ENCODE results near the gene TMEM106C. TPM values are rescaled to one million over a fixed set of nuclear protein-coding genes. Genes with fewer than 3 reads are reported as not detected.

Gene TMEM106C
- total RNA-seq, 4 donors from 2014 or later = 24.1 to 92.7 (median 63.5) TPM

DNA sequence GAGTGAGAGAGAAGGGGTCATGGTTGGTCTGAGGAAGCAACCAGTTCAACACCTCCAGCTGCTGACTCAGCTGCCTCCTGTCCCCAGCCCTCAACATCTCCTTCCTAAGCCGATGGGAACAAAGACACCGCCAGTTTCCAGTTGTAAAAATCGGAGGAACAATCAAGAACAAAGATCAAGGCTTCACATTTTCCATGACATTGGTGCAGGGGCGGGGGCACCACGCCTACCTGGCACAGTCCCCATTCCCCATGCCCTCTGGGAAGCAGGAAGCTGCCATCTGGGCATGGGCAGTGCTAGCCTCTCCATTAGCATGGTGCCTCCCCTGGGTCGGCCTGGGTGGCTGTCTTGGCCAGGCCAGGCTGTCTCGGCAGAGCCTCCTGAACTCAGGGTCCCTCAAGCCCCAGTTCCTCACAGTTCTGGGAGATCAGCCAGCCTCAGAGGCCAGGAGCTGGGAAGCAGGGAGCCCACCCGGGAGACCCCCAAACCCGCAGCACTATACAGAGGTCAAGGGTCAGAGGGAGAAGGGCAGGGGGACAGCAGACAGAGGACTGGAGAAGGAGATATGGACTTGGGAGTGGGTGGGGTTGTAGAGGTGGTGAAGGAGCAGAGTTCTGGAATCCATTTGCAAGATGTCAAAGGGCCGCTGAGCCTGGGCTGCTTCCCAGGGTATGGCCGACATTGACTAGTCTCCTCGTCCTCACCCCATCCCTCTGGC is 19.6 kb upstream of the TMEM106C start:
- TF ChIP-seq POLR2A (IDR thresholded peaks at IDR 0.05) = no peak
- TF ChIP-seq, protein P1, sequence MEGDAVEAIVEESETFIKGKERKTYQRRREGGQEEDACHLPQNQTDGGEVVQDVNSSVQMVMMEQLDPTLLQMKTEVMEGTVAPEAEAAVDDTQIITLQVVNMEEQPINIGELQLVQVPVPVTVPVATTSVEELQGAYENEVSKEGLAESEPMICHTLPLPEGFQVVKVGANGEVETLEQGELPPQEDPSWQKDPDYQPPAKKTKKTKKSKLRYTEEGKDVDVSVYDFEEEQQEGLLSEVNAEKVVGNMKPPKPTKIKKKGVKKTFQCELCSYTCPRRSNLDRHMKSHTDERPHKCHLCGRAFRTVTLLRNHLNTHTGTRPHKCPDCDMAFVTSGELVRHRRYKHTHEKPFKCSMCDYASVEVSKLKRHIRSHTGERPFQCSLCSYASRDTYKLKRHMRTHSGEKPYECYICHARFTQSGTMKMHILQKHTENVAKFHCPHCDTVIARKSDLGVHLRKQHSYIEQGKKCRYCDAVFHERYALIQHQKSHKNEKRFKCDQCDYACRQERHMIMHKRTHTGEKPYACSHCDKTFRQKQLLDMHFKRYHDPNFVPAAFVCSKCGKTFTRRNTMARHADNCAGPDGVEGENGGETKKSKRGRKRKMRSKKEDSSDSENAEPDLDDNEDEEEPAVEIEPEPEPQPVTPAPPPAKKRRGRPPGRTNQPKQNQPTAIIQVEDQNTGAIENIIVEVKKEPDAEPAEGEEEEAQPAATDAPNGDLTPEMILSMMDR (IDR thresholded peaks at IDR 0.05) = no peak
- WGBS, 2 donors = 54 to 61% methylated on average over 6 to 10 of the region's 12 CpGs
- Histone ChIP-seq H3K9me3 (no peaks in the 10 kb centered on the region), H3K27me3 (peaks cover 0 to 32% (median under 1%) of the 10 kb centered on the region in 4 donors), H3K36me3 (no peaks in the 10 kb centered on the region), H3K4me1 (peaks cover under 1 to 36% (median 10%) of the 10 kb centered on the region in 3 donors), H3K4me3 (no peak overlapping the region), H3K27ac (no peak overlapping the region)
- intact Hi-C loops (cut with DNase I) = loop anchor here (5.0 kb wide), 1 partner anchor 36 kb away; no protein-coding TSS in a partner anchor
- no peak for DNase-seq

DNA sequence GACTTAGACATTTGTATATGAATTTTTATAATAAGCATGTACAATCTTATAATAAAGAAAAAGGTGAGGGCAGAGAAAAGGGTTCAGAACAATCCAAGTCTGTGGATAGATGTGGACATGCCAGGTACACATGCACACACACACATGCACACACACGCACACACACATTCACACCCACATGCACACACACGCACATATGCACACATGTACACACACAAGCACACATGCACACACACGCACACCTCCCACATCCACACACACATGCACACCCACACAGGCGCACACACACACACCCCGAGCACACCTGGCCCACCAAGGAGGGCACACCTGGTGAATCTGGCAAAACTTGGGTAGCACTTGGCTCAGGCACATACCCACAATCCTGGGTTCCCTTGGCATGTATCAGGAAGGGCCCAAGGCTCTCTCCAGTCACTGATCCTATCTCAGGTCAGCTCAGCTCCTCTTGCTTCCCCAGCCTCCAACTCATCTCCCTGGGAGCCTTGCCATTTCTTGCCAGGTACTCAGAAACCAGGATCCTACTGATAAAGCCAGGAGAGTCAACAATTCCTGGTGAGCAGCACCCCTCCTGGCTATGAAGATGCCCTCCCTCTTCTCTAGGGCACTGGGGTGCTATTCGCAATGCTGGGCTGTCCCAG is 18.6 kb upstream of the TMEM106C start:
- TF ChIP-seq, protein P1 (IDR thresholded peaks at IDR 0.05) = no peak
- no peak for TF ChIP-seq POLR2A (IDR thresholded peaks at IDR 0.05)
- no peak overlapping the region for H3K4me3 ChIP-seq
- intact Hi-C loops (cut with DNase I) = loop anchor here (5.0 kb wide), 1 partner anchor 38 kb away; no protein-coding TSS in a partner anchor
- no peak for DNase-seq
- 70 to 88% methylated on average over 4 to 6 of the region's 6 CpGs for WGBS, 2 donors
- peaks cover 10 to 46% (median 11%) of the 10 kb centered on the region in 3 donors for H3K4me1 ChIP-seq
- no peaks in the 10 kb centered on the region for H3K9me3 ChIP-seq
- H3K27me3 ChIP-seq = peaks cover 0 to 32% (median under 1%) of the 10 kb centered on the region in 4 donors
- H3K36me3 ChIP-seq = no peaks in the 10 kb centered on the region
- no peak overlapping the region for H3K27ac ChIP-seq

DNA sequence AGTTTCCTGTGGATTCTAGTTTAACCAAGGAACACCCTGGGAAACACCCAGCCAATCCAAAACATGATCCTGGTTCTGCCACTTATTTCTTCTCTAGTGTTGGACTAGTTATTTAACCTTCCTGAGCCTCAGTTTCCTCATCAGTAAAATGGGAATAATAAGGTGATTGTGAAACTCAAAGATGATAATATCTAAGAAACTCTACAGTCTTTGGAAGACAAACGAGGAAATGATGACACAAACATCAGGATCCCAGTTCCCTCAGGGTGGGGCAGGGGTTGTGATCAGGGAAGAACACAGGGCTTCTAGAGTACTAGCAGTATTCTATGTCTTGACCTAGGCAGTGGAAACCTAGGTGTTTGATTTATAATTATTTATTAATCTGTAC is 18.1 kb upstream of the TMEM106C start:
- Histone ChIP-seq H3K36me3 (no peaks in the 10 kb centered on the region), H3K27me3 (peaks cover 0 to 32% (median under 1%) of the 10 kb centered on the region in 4 donors), H3K4me3 (no peak overlapping the region), H3K27ac (no peak overlapping the region), H3K4me1 (peaks cover 10 to 52% (median 12%) of the 10 kb centered on the region in 3 donors), H3K9me3 (no peaks in the 10 kb centered on the region)
- WGBS, 2 donors = 21 to 37% methylated on average over 1 of the region's 1 CpG
- DNase-seq = no peak
- intact Hi-C loops (cut with DNase I) = no loop called here
- TF ChIP-seq POLR2A (IDR thresholded peaks at IDR 0.05) = no peak
- TF ChIP-seq, protein P1 (IDR thresholded peaks at IDR 0.05) = no peak

DNA sequence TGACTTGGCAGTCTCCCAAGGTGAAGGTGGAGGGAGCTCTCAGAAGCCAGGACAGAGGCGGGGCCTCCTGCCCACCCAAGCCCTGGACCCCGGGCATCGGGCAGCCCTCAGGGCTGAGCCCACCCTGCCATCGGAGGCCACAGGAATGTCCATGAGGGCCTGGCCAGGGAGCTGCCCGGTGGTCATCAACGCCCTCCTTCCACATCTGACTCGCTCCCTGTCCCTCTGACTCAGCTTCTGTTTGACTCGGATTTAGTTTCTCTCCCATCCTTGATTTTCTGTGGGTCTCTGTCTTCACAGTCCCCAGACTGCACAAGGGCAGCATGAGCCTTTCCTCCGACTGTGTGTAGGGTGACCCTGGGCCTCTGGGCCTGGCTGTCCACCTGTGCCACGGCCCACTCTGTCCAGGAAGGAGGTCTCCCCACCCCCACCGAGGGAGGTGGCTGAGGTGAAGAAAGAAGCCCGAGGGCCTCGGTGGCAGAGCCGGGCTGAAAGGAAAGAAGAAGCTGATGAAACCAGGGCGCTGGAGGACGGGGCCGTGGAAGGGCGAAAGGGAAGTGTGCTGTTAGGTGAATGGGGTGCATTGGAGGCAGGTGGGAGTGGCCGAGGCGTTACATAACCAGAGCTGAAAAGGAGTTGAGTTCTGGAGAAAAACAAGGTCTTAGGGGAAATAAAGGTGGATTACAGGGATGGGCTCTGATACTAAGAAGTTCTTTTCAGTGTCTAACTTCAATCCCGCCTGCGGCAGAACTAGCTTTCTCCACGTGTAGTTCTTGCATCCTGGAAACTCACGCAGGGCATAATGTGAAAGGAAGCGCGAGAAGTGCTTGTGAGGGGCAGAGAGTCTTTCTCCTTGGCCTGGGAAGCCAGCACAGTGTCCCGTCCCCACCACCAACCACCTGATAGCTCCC is 16.7 kb upstream of the TMEM106C start:
- no peak for TF ChIP-seq POLR2A (IDR thresholded peaks at IDR 0.05)
- TF ChIP-seq, protein P1 (IDR thresholded peaks at IDR 0.05) = no peak
- 41 to 45% methylated on average over 16 to 22 of the region's 27 CpGs for WGBS, 2 donors
- peaks cover 0 to 21% (median 0%) of the 10 kb centered on the region in 4 donors for H3K27me3 ChIP-seq
- H3K4me3 ChIP-seq = no peak overlapping the region
- H3K9me3 ChIP-seq = no peaks in the 10 kb centered on the region
- intact Hi-C loops (cut with DNase I) = no loop called here
- no peaks in the 10 kb centered on the region for H3K36me3 ChIP-seq
- H3K27ac ChIP-seq = peak overlapping the region in 2 of 4 donors; percentile 36 to 38
- DNase-seq = no peak
- peaks cover 10 to 52% (median 12%) of the 10 kb centered on the region in 3 donors for H3K4me1 ChIP-seq
